GM23338 (cell line): ENCODE measurements around the gene MTPN. TPM values are rescaled to one million over a fixed set of nuclear protein-coding genes. Genes with fewer than 3 reads are reported as not detected.

Experiments used
- ATAC-seq: fragments of 200-7000 bp; cut with Tn5 transposase; 3 replicates; pipeline ENCODE4 v1.9.1; 2020
- DNase-seq: peaks from one replicate; pipeline ENCODE4 v3.0.0-alpha.2; 2015; ENCODE audit warnings: low spot score
- H2AFZ ChIP-seq: fragments of 200-600 bp; sonication (generic); 2 replicates; pipeline ENCODE4 v1.8.0; 2016; ENCODE audit warnings: antibody characterized with exemption, mild to moderate bottlenecking, moderate library complexity
- H3F3A ChIP-seq: fragments of 200-600 bp; sonication (generic); replicated peaks from 2 replicates; pipeline ENCODE4 v1.8.0; 2017; ENCODE audit warnings: antibody characterized with exemption, mixed run types, low read depth
- H3K27ac ChIP-seq: fragments of 200-600 bp; sonication (generic); 2 replicates; pipeline ENCODE4 v1.6.1; 2016; ENCODE audit warnings: low read depth
- H3K27me3 ChIP-seq: fragments of 200-600 bp; sonication (generic); 2 replicates; pipeline ENCODE4 v1.8.0; 2016; ENCODE audit warnings: mild to moderate bottlenecking, mixed run types, moderate library complexity; ENCODE audit not compliant: insufficient read depth
- H3K36me3 ChIP-seq: fragments of 200-600 bp; sonication (generic); 2 replicates; pipeline ENCODE4 v1.8.0; 2016; ENCODE audit warnings: mild to moderate bottlenecking; ENCODE audit not compliant: insufficient read depth
- H3K4me1 ChIP-seq: fragments of 200-600 bp; sonication (generic); 2 replicates; pipeline ENCODE4 v1.8.0; 2016; ENCODE audit warnings: mild to moderate bottlenecking, moderate library complexity; ENCODE audit not compliant: insufficient read depth
- H3K4me2 ChIP-seq: fragments of 200-600 bp; sonication (generic); 2 replicates; pipeline ENCODE4 v1.7.1; 2017; ENCODE audit warnings: mixed run types
- H3K4me3 ChIP-seq: fragments of 200-600 bp; sonication (generic); 2 replicates; pipeline ENCODE4 v1.6.1; 2016; ENCODE audit warnings: mixed run types
- H3K79me2 ChIP-seq: fragments of 200-600 bp; sonication (generic); replicated peaks from 2 replicates; pipeline ENCODE4 v1.8.0; 2017; ENCODE audit warnings: mild to moderate bottlenecking; ENCODE audit not compliant: insufficient read depth
- H3K9me2 ChIP-seq: fragments of 200-600 bp; sonication (generic); 2 replicates; pipeline ENCODE4 v1.8.0; 2017; ENCODE audit not compliant: insufficient read depth
- H4K20me1 ChIP-seq: fragments of 200-600 bp; sonication (generic); replicated peaks from 2 replicates; pipeline ENCODE4 v1.8.0; 2017; ENCODE audit warnings: mild to moderate bottlenecking; ENCODE audit not compliant: insufficient read depth
- H3K27ac Mint-ChIP-seq: 2 replicates; pipeline ENCODE4 v1.8.0; 2020; ENCODE audit warnings: inconsistent platforms, mild to moderate bottlenecking, moderate library complexity, mixed read lengths
- H3K27me3 Mint-ChIP-seq: 3 replicates; pipeline ENCODE4 v1.8.0; 2022; ENCODE audit warnings: low read depth, mild to moderate bottlenecking, moderate library complexity, mixed read lengths, inconsistent platforms; ENCODE audit not compliant: insufficient read depth, poor library complexity
- H3K36me3 Mint-ChIP-seq: 3 replicates; pipeline ENCODE4 v1.8.0; 2021; ENCODE audit warnings: low read depth, mild to moderate bottlenecking, inconsistent platforms, moderate library complexity, mixed read lengths
- H3K4me1 Mint-ChIP-seq: 3 replicates; pipeline ENCODE4 v1.8.0; 2020; ENCODE audit warnings: mild to moderate bottlenecking, inconsistent platforms, mixed read lengths
- H3K4me3 Mint-ChIP-seq: 3 replicates; pipeline ENCODE4 v1.8.0; 2021; ENCODE audit warnings: moderate library complexity, mild to moderate bottlenecking, inconsistent platforms, mixed read lengths
- H3K9me3 Mint-ChIP-seq: 3 replicates; pipeline ENCODE4 v1.8.0; 2020; ENCODE audit warnings: moderate library complexity, mild to moderate bottlenecking, inconsistent platforms, mixed read lengths
- ETS1 ChIP-seq: IDR thresholded peaks from 2 replicates; pipeline ENCODE4 v1.6.1; 2016; ENCODE audit warnings: antibody characterized with exemption
- EZH2 ChIP-seq: fragments of 200-600 bp; sonication (generic); IDR thresholded peaks from one replicate; pipeline ENCODE4 v1.8.0; 2017; ENCODE audit warnings: antibody characterized with exemption, mild to moderate bottlenecking, low read depth; ENCODE audit not compliant: unreplicated experiment
- JUNB ChIP-seq: IDR thresholded peaks from one replicate; pipeline ENCODE4 v1.6.1; 2016; ENCODE audit warnings: antibody characterized with exemption; ENCODE audit not compliant: unreplicated experiment
- NANOG ChIP-seq: IDR thresholded peaks from 2 replicates; pipeline ENCODE4 v1.6.1; 2016; ENCODE audit warnings: antibody characterized with exemption, borderline replicate concordance
- POLR2AphosphoS5 ChIP-seq: IDR thresholded peaks from 2 replicates; pipeline ENCODE4 v1.6.1; 2016; ENCODE audit warnings: antibody characterized with exemption, low read depth
- REST ChIP-seq: IDR thresholded peaks from one replicate; pipeline ENCODE4 v1.6.1; 2018; ENCODE audit warnings: antibody characterized with exemption; ENCODE audit not compliant: unreplicated experiment
- STAT1 ChIP-seq: IDR thresholded peaks from one replicate; pipeline ENCODE4 v1.6.1; 2016; ENCODE audit warnings: antibody characterized with exemption; ENCODE audit not compliant: unreplicated experiment
- ZNF114 ChIP-seq: fragments of 250-450 bp; sonication (Bioruptor Pico); IDR thresholded peaks from 2 replicates; pipeline ENCODE4 v1.5.0; 2020; ENCODE audit warnings: mild to moderate bottlenecking, moderate library complexity
- ZNF462 ChIP-seq: fragments of 250-450 bp; sonication (Bioruptor Pico); IDR thresholded peaks from 2 replicates; pipeline ENCODE4 v1.5.0; 2020; ENCODE audit warnings: mild to moderate bottlenecking, moderate library complexity
- polyA plus RNA-seq: library from polyadenylated mRNA; unstranded; fragments of >200 nt; fragmentation: Nextera tagmentation; extraction: Ambion mirVana; gene quantifications from 2 replicates; pipeline ENCODE4 v1.2.1, GENCODE V29; 2016
- total RNA-seq: library from RNA; depleted of rRNA; stranded (reverse); fragments of >200 nt; shearing (Covaris generic); gene quantifications from 2 replicates; pipeline ENCODE4 v1.2.3, GENCODE V29; 2014

MTPN gene
- total and polyA plus RNA-seq, 2 experiments from 2014 or later = 87.7 to 90.3 TPM

GRCh38 chr7:135938086-135938485 is 39.1 kb downstream of the MTPN start:
- no peak for TF ChIP-seq ETS1
- no peak for TF ChIP-seq ZNF114 (CRISPR knock-in tag)
- TF ChIP-seq STAT1 = no peak
- TF ChIP-seq NANOG = no peak
- no peak for TF ChIP-seq JUNB
- TF ChIP-seq REST = no peak
- TF ChIP-seq POLR2AphosphoS5 = no peak
- TF ChIP-seq EZH2 = no peak
- Mint-ChIP-seq H3K36me3 (no peaks in the 10 kb centered on the region), H3K27me3 (no peaks in the 10 kb centered on the region), H3K4me1 (peaks cover 29% of the 10 kb centered on the region), H3K4me3 (no peak overlapping the region), H3K9me3 (no peaks in the 10 kb centered on the region; the same call in 2 of the 3 replicates), H3K27ac (no peak overlapping the region; the same call in 1 of the 2 replicates)
- Histone ChIP-seq H4K20me1 (peaks cover 13% of the 10 kb centered on the region; the same call in 1 of the 2 replicates), H3K4me1 (peaks cover 15% of the 10 kb centered on the region), H2AFZ (no peak overlapping the region), H3K36me3 (no peaks in the 10 kb centered on the region), H3K27me3 (no peaks in the 10 kb centered on the region), H3K9me2 (peaks cover 6% of the 10 kb centered on the region; the same call in 1 of the 2 replicates), H3K4me3 (no peak overlapping the region), H3K4me2 (no peak overlapping the region), H3K79me2 (peaks cover 79% of the 10 kb centered on the region), H3F3A (no peaks in the 10 kb centered on the region), H3K27ac (no peak overlapping the region)
- DNase-seq (no peak), ATAC-seq (no peak)

GRCh38 chr7:135936497-135937217 is 40.5 kb downstream of the MTPN start:
- no peak overlapping the region; the same call in 1 of the 2 replicates for H3K27ac ChIP-seq
- Mint-ChIP-seq H3K36me3 (no peaks in the 10 kb centered on the region), H3K4me3 (no peak overlapping the region), H3K27ac (no peak overlapping the region; the same call in 1 of the 2 replicates), H3K9me3 (no peaks in the 10 kb centered on the region; the same call in 2 of the 3 replicates), H3K27me3 (no peaks in the 10 kb centered on the region), H3K4me1 (peaks cover 32% of the 10 kb centered on the region)
- H3F3A ChIP-seq = no peaks in the 10 kb centered on the region
- no peak overlapping the region for H3K4me2 ChIP-seq
- no peak for ATAC-seq
- peaks cover 6% of the 10 kb centered on the region; the same call in 1 of the 2 replicates for H3K9me2 ChIP-seq
- H4K20me1 ChIP-seq = peaks cover 18% of the 10 kb centered on the region
- no peaks in the 10 kb centered on the region for H3K27me3 ChIP-seq
- H2AFZ ChIP-seq = no peak overlapping the region
- peaks cover 21% of the 10 kb centered on the region for H3K4me1 ChIP-seq
- peaks cover 79% of the 10 kb centered on the region for H3K79me2 ChIP-seq
- DNase-seq = no peak
- no peak overlapping the region for H3K4me3 ChIP-seq
- H3K36me3 ChIP-seq = no peaks in the 10 kb centered on the region
- TF ChIP-seq JUNB (no peak), ZNF462 (CRISPR knock-in tag) (no peak)
